Immature natural killer cell (primary cell): ENCODE results near the gene ADGRD1. TPM values are rescaled to one million over a fixed set of nuclear protein-coding genes. Genes with fewer than 3 reads are reported as not detected.

Source experiments
- DNase-seq, 3 donors: peaks; one replicate each; pipeline ENCODE4 v3.0.0; 2022; ENCODE audit warnings: mixed read lengths in 1 of 3
- H3K27ac Mint-ChIP-seq, 6 donors: one replicate each; pipeline ENCODE4 v1.8.0; 2020; ENCODE audit warnings: mixed read lengths in 6 of 6, mild to moderate bottlenecking in 5 of 6, inconsistent platforms in 4 of 6, moderate library complexity in 3 of 6
- H3K27me3 Mint-ChIP-seq, 3 donors: one replicate each; pipeline ENCODE4 v1.8.0; 2020 to 2021; ENCODE audit warnings: low read depth in 3 of 3, mild to moderate bottlenecking in 3 of 3, mixed read lengths in 3 of 3, moderate library complexity in 3 of 3, inconsistent platforms in 1 of 3
- H3K36me3 Mint-ChIP-seq, 3 donors: one replicate each; pipeline ENCODE4 v1.8.0; 2020; ENCODE audit warnings: mixed read lengths in 3 of 3, inconsistent platforms in 2 of 3, mild to moderate bottlenecking in 2 of 3
- H3K4me1 Mint-ChIP-seq, 2 donors: one replicate each; pipeline ENCODE4 v1.8.0; 2020; ENCODE audit warnings: inconsistent platforms in 2 of 2, mild to moderate bottlenecking in 2 of 2, mixed read lengths in 2 of 2, moderate library complexity in 1 of 2
- H3K4me3 Mint-ChIP-seq, 5 donors: one replicate each; pipeline ENCODE4 v1.8.0; 2020; ENCODE audit warnings: mild to moderate bottlenecking in 5 of 5, mixed read lengths in 5 of 5, inconsistent platforms in 3 of 5, moderate library complexity in 3 of 5
- H3K9me3 Mint-ChIP-seq, 6 donors: one replicate each; pipeline ENCODE4 v1.8.0; 2020; ENCODE audit warnings: mild to moderate bottlenecking in 6 of 6, mixed read lengths in 6 of 6, inconsistent platforms in 4 of 6, moderate library complexity in 3 of 6
- polyA plus RNA-seq, 3 donors: library from polyadenylated mRNA; unstranded; fragments of 300-500 nt; fragmentation: Illumina TruSeq; gene quantifications; one replicate each; pipeline ENCODE4 v1.2.3, GENCODE V29; 2021

The ADGRD1 gene
- polyA plus RNA-seq, 3 donors from 2014 or later, result not detected

- Mint-ChIP-seq H3K36me3 (peaks cover 0 to 6% (median 0%) of the 10 kb centered on the region in 3 donors), H3K4me1 (no peaks in the 10 kb centered on the region), H3K9me3 (peaks cover 4 to 22% (median 12%) of the 10 kb centered on the region in 6 donors), H3K27ac (no peak overlapping the region), H3K4me3 (peak overlapping the region in 1 of 5 donors; percentile 30), H3K27me3 (peaks cover 6 to 17% (median 7%) of the 10 kb centered on the region in 3 donors)
- no peak for DNase-seq
Measured at GRCh38 chr12:130948136-130948535, 5.6 kb upstream of the ADGRD1 start.

- DNase-seq, result no peak
- Mint-ChIP-seq H3K9me3 (peaks cover 4 to 22% (median 12%) of the 10 kb centered on the region in 6 donors), H3K27me3 (peaks cover 6 to 19% (median 7%) of the 10 kb centered on the region in 3 donors), H3K4me3 (no peak overlapping the region), H3K36me3 (peaks cover 0 to 6% (median 0%) of the 10 kb centered on the region in 3 donors), H3K27ac (no peak overlapping the region), H3K4me1 (peaks cover 0 to 2% of the 10 kb centered on the region in 2 donors)
Measured at GRCh38 chr12:130948751-130949150, 5.0 kb upstream of the ADGRD1 start.

- DNase-seq, result no peak
- Mint-ChIP-seq H3K36me3 (peaks cover 0 to 6% (median 0%) of the 10 kb centered on the region in 3 donors), H3K27me3 (peaks cover 3 to 18% (median 7%) of the 10 kb centered on the region in 3 donors), H3K4me3 (no peak overlapping the region), H3K9me3 (peaks cover 4 to 15% (median 10%) of the 10 kb centered on the region in 6 donors), H3K27ac (no peak overlapping the region), H3K4me1 (peaks cover 0 to 2% of the 10 kb centered on the region in 2 donors)
Measured at GRCh38 chr12:130949806-130950205, 3.9 kb upstream of the ADGRD1 start.

- DNase-seq, result no peak
- Mint-ChIP-seq H3K27ac (no peak overlapping the region), H3K4me3 (no peak overlapping the region), H3K9me3 (peaks cover 0 to 3% (median 0%) of the 10 kb centered on the region in 6 donors), H3K27me3 (peaks cover 0 to 10% (median 6%) of the 10 kb centered on the region in 3 donors), H3K4me1 (peaks cover 0 to 2% of the 10 kb centered on the region in 2 donors), H3K36me3 (no peaks in the 10 kb centered on the region)
Measured at GRCh38 chr12:130951636-130952035, 2.1 kb upstream of the ADGRD1 start.

- Mint-ChIP-seq H3K4me1 (peaks cover 0 to 2% of the 10 kb centered on the region in 2 donors), H3K4me3 (no peak overlapping the region), H3K9me3 (peaks cover 0 to 3% (median 0%) of the 10 kb centered on the region in 6 donors), H3K27ac (no peak overlapping the region), H3K27me3 (peaks cover 0 to 7% (median 6%) of the 10 kb centered on the region in 3 donors), H3K36me3 (no peaks in the 10 kb centered on the region)
- no peak for DNase-seq
Measured at GRCh38 chr12:130952171-130952954, 1.3 kb upstream of the ADGRD1 start.

GRCh38 chr12:130954544-130954831, 781 bp downstream of the ADGRD1 start:
- no peak overlapping the region for H3K4me3 Mint-ChIP-seq
- H3K36me3 Mint-ChIP-seq, result no peaks in the 10 kb centered on the region
- no peaks in the 10 kb centered on the region for H3K9me3 Mint-ChIP-seq
- H3K27ac Mint-ChIP-seq, result no peak overlapping the region
- no peak for DNase-seq
- peaks cover 0 to 7% (median 7%) of the 10 kb centered on the region in 3 donors for H3K27me3 Mint-ChIP-seq
- peaks cover 0 to 2% of the 10 kb centered on the region in 2 donors for H3K4me1 Mint-ChIP-seq

- Mint-ChIP-seq H3K36me3 (no peaks in the 10 kb centered on the region), H3K27ac (no peak overlapping the region), H3K9me3 (no peaks in the 10 kb centered on the region), H3K4me3 (no peak overlapping the region), H3K4me1 (peaks cover 0 to 2% of the 10 kb centered on the region in 2 donors), H3K27me3 (peaks cover 0 to 7% (median 7%) of the 10 kb centered on the region in 3 donors)
- no peak for DNase-seq
Measured at GRCh38 chr12:130955238-130955816, 1.6 kb downstream of the ADGRD1 start.

- no peaks in the 10 kb centered on the region for H3K9me3 Mint-ChIP-seq
- peaks cover 2 to 9% (median 9%) of the 10 kb centered on the region in 3 donors for H3K27me3 Mint-ChIP-seq
- H3K27ac Mint-ChIP-seq, result no peak overlapping the region
- no peak for DNase-seq
- no peak overlapping the region for H3K4me3 Mint-ChIP-seq
- peaks cover 0 to 2% of the 10 kb centered on the region in 2 donors for H3K4me1 Mint-ChIP-seq
- no peaks in the 10 kb centered on the region for H3K36me3 Mint-ChIP-seq
Measured at GRCh38 chr12:130956009-130956408, 2.3 kb downstream of the ADGRD1 start.

GRCh38 chr12:130956456-130957303, 3.0 kb downstream of the ADGRD1 start:
- no peak overlapping the region for H3K27ac Mint-ChIP-seq
- no peak overlapping the region for H3K4me3 Mint-ChIP-seq
- no peaks in the 10 kb centered on the region for H3K36me3 Mint-ChIP-seq
- DNase-seq, result no peak
- H3K4me1 Mint-ChIP-seq, result peaks cover 0 to 2% of the 10 kb centered on the region in 2 donors
- no peaks in the 10 kb centered on the region for H3K9me3 Mint-ChIP-seq
- H3K27me3 Mint-ChIP-seq, result peaks cover 2 to 8% (median 8%) of the 10 kb centered on the region in 3 donors

- H3K27me3 Mint-ChIP-seq, result peaks cover 2 to 6% (median 5%) of the 10 kb centered on the region in 3 donors
- no peak overlapping the region for H3K27ac Mint-ChIP-seq
- peaks cover 0 to 2% of the 10 kb centered on the region in 2 donors for H3K4me1 Mint-ChIP-seq
Measured at GRCh38 chr12:130957304-130957621, 3.6 kb downstream of the ADGRD1 start.

GRCh38 chr12:130958557-130959140, 4.9 kb downstream of the ADGRD1 start:
- H3K36me3 Mint-ChIP-seq, result no peaks in the 10 kb centered on the region
- H3K27me3 Mint-ChIP-seq, result peaks cover 2 to 6% (median 4%) of the 10 kb centered on the region in 3 donors
- no peak for DNase-seq
- peaks cover 0 to under 1% of the 10 kb centered on the region in 2 donors for H3K4me1 Mint-ChIP-seq
- H3K4me3 Mint-ChIP-seq, result no peak overlapping the region
- no peaks in the 10 kb centered on the region for H3K9me3 Mint-ChIP-seq
- no peak overlapping the region for H3K27ac Mint-ChIP-seq

More at GRCh38 chr12:130957304-130957621, 3.6 kb downstream of the ADGRD1 start:
- Mint-ChIP-seq H3K36me3 (no peaks in the 10 kb centered on the region), H3K9me3 (no peaks in the 10 kb centered on the region), H3K4me3 (no peak overlapping the region)
- no peak for DNase-seq

GRCh38 chr12:130959632-130960031, 5.9 kb downstream of the ADGRD1 start:
- no peaks in the 10 kb centered on the region for H3K4me1 Mint-ChIP-seq
- no peak overlapping the region for H3K27ac Mint-ChIP-seq
- H3K9me3 Mint-ChIP-seq, result no peaks in the 10 kb centered on the region
- no peak overlapping the region for H3K4me3 Mint-ChIP-seq
- DNase-seq, result no peak
- peaks cover 2 to 6% (median 3%) of the 10 kb centered on the region in 3 donors for H3K27me3 Mint-ChIP-seq
- H3K36me3 Mint-ChIP-seq, result no peaks in the 10 kb centered on the region

- H3K27me3 Mint-ChIP-seq, result peaks cover 2 to 7% (median 3%) of the 10 kb centered on the region in 3 donors
- H3K27ac Mint-ChIP-seq, result no peak overlapping the region
- H3K9me3 Mint-ChIP-seq, result no peaks in the 10 kb centered on the region
- H3K36me3 Mint-ChIP-seq, result no peaks in the 10 kb centered on the region
- no peak overlapping the region for H3K4me3 Mint-ChIP-seq
- no peak for DNase-seq
- H3K4me1 Mint-ChIP-seq, result no peaks in the 10 kb centered on the region
Measured at GRCh38 chr12:130960058-130960457, 6.4 kb downstream of the ADGRD1 start.
